ENCODE measurements around the gene HCRTR1. TPM values are rescaled to one million over a fixed set of nuclear protein-coding genes. Genes with fewer than 3 reads are reported as not detected.
A peak's percentile ranks its signal among the peaks of the same experiment; 100 is the strongest.

Gene HCRTR1
- total and polyA plus RNA-seq, 10 donors, result 0.06 TPM; not detected in 9

GRCh38 chr1:31655756-31656155 is 38.3 kb downstream of the HCRTR1 start:
- Histone ChIP-seq H3K27me3 (replicated peaks in 1 of 7) (no peaks in the 10 kb centered on the region), H3K4me3 (no peak overlapping the region), H3K9me3 (no peaks in the 10 kb centered on the region), H3K27ac (no peak overlapping the region), H3K4me1 (peaks cover 0 to 35% (median 1%) of the 10 kb centered on the region in 6 donors), H3K36me3 (no peaks in the 10 kb centered on the region)
- WGBS, 5 donors, result 81 to 85% (median 83%) methylated on average over 4 of the region's 4 CpGs
- no peak for TF ChIP-seq POLR2AphosphoS5 (IDR thresholded peaks at IDR 0.05)
- no peak for TF ChIP-seq POLR2A (IDR thresholded peaks at IDR 0.05)
- TF ChIP-seq CTCF (IDR thresholded peaks at IDR 0.05 in 8 of 11, conservative IDR thresholded peaks at IDR 0.05 in 3 of 11), result no peak
- intact Hi-C loops (cut with DNase I; ENCODE audit: low total_unique reads), result no loop called here
- no peak for DNase-seq

- no peaks in the 10 kb centered on the region for H3K9me3 ChIP-seq
- H3K36me3 ChIP-seq, result no peaks in the 10 kb centered on the region
- no peak for TF ChIP-seq POLR2AphosphoS5 (IDR thresholded peaks at IDR 0.05)
- TF ChIP-seq CTCF (IDR thresholded peaks at IDR 0.05 in 8 of 11, conservative IDR thresholded peaks at IDR 0.05 in 3 of 11), result no peak
- TF ChIP-seq POLR2A (IDR thresholded peaks at IDR 0.05), result no peak
- 66 to 90% (median 83%) methylated on average over 8 to 14 of the region's 14 CpGs for WGBS, 5 donors
- intact Hi-C loops (cut with DNase I; ENCODE audit: low total_unique reads), result no loop called here
- H3K4me1 ChIP-seq, result peaks cover 0 to 35% (median 0%) of the 10 kb centered on the region in 6 donors
- H3K4me3 ChIP-seq, result no peak overlapping the region
- DNase-seq, result peak; percentile 53
- no peaks in the 10 kb centered on the region for H3K27me3 ChIP-seq (replicated peaks in 1 of 7)
- H3K27ac ChIP-seq, result peak overlapping the region in 4 of 8 donors; percentile 11 to 64 (median 62)
These were observed 39.7 kb downstream of the HCRTR1 start for GRCh38 chr1:31657020-31657804.

GRCh38 chr1:31657972-31658510 is 40.6 kb downstream of the HCRTR1 start:
- Histone ChIP-seq H3K9me3 (no peaks in the 10 kb centered on the region), H3K27ac (peak overlapping the region in 4 of 8 donors; percentile 11 to 64 (median 62)), H3K4me1 (peaks cover 0 to 35% (median 0%) of the 10 kb centered on the region in 6 donors), H3K27me3 (replicated peaks in 1 of 7) (peaks cover 0 to 2% (median 0%) of the 10 kb centered on the region in 7 donors), H3K4me3 (no peak overlapping the region), H3K36me3 (no peaks in the 10 kb centered on the region)
- TF ChIP-seq CTCF (IDR thresholded peaks at IDR 0.05 in 8 of 11, conservative IDR thresholded peaks at IDR 0.05 in 3 of 11) (no peak), POLR2A (IDR thresholded peaks at IDR 0.05) (no peak), POLR2AphosphoS5 (IDR thresholded peaks at IDR 0.05) (no peak)
- 57 to 84% (median 71%) methylated on average over 12 of the region's 12 CpGs for WGBS, 5 donors
- DNase-seq, result peak; percentile 47
- intact Hi-C loops (cut with DNase I; ENCODE audit: low total_unique reads), result no loop called here

GRCh38 chr1:31658721-31659120 is 41.2 kb downstream of the HCRTR1 start:
- no peaks in the 10 kb centered on the region for H3K9me3 ChIP-seq
- WGBS, 5 donors, result 56 to 90% (median 80%) methylated on average over 3 of the region's 3 CpGs
- H3K36me3 ChIP-seq, result no peaks in the 10 kb centered on the region
- DNase-seq, result peak; percentile 37
- H3K27me3 ChIP-seq (replicated peaks in 1 of 7), result peaks cover 0 to 8% (median 0%) of the 10 kb centered on the region in 7 donors
- peaks cover 0 to 37% (median 0%) of the 10 kb centered on the region in 6 donors for H3K4me1 ChIP-seq
- H3K4me3 ChIP-seq, result no peak overlapping the region
- peak overlapping the region in 3 of 8 donors; percentile 61 to 64 (median 62) for H3K27ac ChIP-seq
- no peak for TF ChIP-seq CTCF (IDR thresholded peaks at IDR 0.05 in 8 of 11, conservative IDR thresholded peaks at IDR 0.05 in 3 of 11)
- no peak for TF ChIP-seq POLR2A (IDR thresholded peaks at IDR 0.05)
- no peak for TF ChIP-seq POLR2AphosphoS5 (IDR thresholded peaks at IDR 0.05)
- intact Hi-C loops (cut with DNase I; ENCODE audit: low total_unique reads), result no loop called here

Measured in spleen (tissue), 11 donors.